ENCODE data around the gene NSFL1C.

GRCh38 chr20:1442304-1442703 is 24.3 kb downstream of the NSFL1C start:
- TF ChIP-seq EP300 (IDR thresholded peaks at IDR 0.05; ENCODE audit: low read depth): no peak
- TF ChIP-seq, protein P1, sequence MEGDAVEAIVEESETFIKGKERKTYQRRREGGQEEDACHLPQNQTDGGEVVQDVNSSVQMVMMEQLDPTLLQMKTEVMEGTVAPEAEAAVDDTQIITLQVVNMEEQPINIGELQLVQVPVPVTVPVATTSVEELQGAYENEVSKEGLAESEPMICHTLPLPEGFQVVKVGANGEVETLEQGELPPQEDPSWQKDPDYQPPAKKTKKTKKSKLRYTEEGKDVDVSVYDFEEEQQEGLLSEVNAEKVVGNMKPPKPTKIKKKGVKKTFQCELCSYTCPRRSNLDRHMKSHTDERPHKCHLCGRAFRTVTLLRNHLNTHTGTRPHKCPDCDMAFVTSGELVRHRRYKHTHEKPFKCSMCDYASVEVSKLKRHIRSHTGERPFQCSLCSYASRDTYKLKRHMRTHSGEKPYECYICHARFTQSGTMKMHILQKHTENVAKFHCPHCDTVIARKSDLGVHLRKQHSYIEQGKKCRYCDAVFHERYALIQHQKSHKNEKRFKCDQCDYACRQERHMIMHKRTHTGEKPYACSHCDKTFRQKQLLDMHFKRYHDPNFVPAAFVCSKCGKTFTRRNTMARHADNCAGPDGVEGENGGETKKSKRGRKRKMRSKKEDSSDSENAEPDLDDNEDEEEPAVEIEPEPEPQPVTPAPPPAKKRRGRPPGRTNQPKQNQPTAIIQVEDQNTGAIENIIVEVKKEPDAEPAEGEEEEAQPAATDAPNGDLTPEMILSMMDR (IDR thresholded peaks at IDR 0.05): no peak
